ENCODE results near the gene MORN1.

The MORN1 gene

GRCh38 chr1:2316451-2316961, 74.8 kb downstream of the MORN1 start:
- no peak for DNase-seq

GRCh38 chr1:2315674-2316450, 75.5 kb downstream of the MORN1 start:
- DNase-seq: no peak

- no peak for DNase-seq
These were observed 76.3 kb downstream of the MORN1 start for GRCh38 chr1:2314803-2315673.

GRCh38 chr1:2314273-2314802, 77.0 kb downstream of the MORN1 start:
- no peak for DNase-seq

GRCh38 chr1:2313651-2314261, 77.6 kb downstream of the MORN1 start:
- no peak for DNase-seq

- no peak for DNase-seq
These were observed 78.6 kb downstream of the MORN1 start for GRCh38 chr1:2312515-2313301.

- DNase-seq: no peak
These were observed 79.2 kb downstream of the MORN1 start for GRCh38 chr1:2312160-2312514.

- DNase-seq: no peak
These were observed 79.9 kb downstream of the MORN1 start for GRCh38 chr1:2311184-2312032.

- no peak for DNase-seq
These were observed 80.8 kb downstream of the MORN1 start for GRCh38 chr1:2310332-2311183.

- DNase-seq: no peak
These were observed 82.5 kb downstream of the MORN1 start for GRCh38 chr1:2308844-2309243.

- DNase-seq: no peak
These were observed 83.4 kb downstream of the MORN1 start for GRCh38 chr1:2307972-2308371.

GRCh38 chr1:2307064-2307605, 84.2 kb downstream of the MORN1 start:
- DNase-seq: no peak

GRCh38 chr1:2306151-2306978, 85.0 kb downstream of the MORN1 start:
- DNase-seq: no peak

GRCh38 chr1:2304921-2305681, 86.3 kb downstream of the MORN1 start:
- no peak for DNase-seq

- no peak for DNase-seq
These were observed 87.1 kb downstream of the MORN1 start for GRCh38 chr1:2304282-2304681.

- DNase-seq: no peak
These were observed 87.6 kb downstream of the MORN1 start for GRCh38 chr1:2303781-2304180.

- DNase-seq: no peak
These were observed 88.2 kb downstream of the MORN1 start for GRCh38 chr1:2303016-2303775.

All from NCI-H187 (cell line).